Motor neuron (in vitro differentiated cells): ENCODE data around the gene DMBX1. TPM values are rescaled to one million over a fixed set of nuclear protein-coding genes. Genes with fewer than 3 reads are reported as not detected.

ENCODE experiments used
- ATAC-seq, 8 experiments: fragments of 200-7000 bp; cut with Tn5 transposase; replicated peaks in 6 of 8; 2 replicates each; pipeline ENCODE4 v1.8.0; 2021; ENCODE audit warnings: mild to moderate bottlenecking in 8 of 8, moderate library complexity in 8 of 8
- H3K27ac ChIP-seq, 2 donors: fragments of 250-450 bp; sonication (Bioruptor Pico); 2 replicates each; pipeline ENCODE4 v1.9.0; 2021; ENCODE audit warnings: antibody characterized with exemption in 2 of 2, mild to moderate bottlenecking in 2 of 2, moderate library complexity in 1 of 2
- H3K4me1 ChIP-seq, 2 donors: fragments of 250-450 bp; sonication (Bioruptor Pico); replicated peaks in 1 of 2; 2 replicates each; pipeline ENCODE4 v1.6.1; 2021; ENCODE audit warnings: antibody characterized with exemption in 2 of 2, mild to moderate bottlenecking in 2 of 2, moderate library complexity in 1 of 2
- H3K4me3 ChIP-seq, 5 donors: fragments of 250-450 bp; sonication (Bioruptor Pico); 2 replicates each; pipeline ENCODE4 v1.9.0; 2021; ENCODE audit warnings: antibody characterized with exemption in 5 of 5, mild to moderate bottlenecking in 5 of 5, moderate library complexity in 4 of 5
- WGBS, 10 experiments: fragments of 450-650 bp; shearing (Covaris generic); methylation state at CpG; one replicate each; pipeline ENCODE4 v1.0.0; 2022; 5-methylcytosine and 5-hydroxymethylcytosine counted together
- in situ Hi-C, 9 experiments: fragments of 400-800 bp; cut with MboI; loops; one replicate each; pipeline ENCODE4 v1.15.0; 2021; ENCODE audit warnings: low sequenced_read_pairs in 9 of 9, low pct_unique_long_range_greater_than_20kb in 2 of 9; ENCODE audit not compliant: unreplicated experiment in 9 of 9
- total RNA-seq, 8 experiments: library from RNA; unstranded; fragments of 300-600 nt; gene quantifications; 2 replicates each; pipeline versions ENCODE4 v1.2.3 to v1.2.4, GENCODE V29; 2022

Gene DMBX1
- total RNA-seq = 1 to 10 TPM in 1 of 8 experiments, under 1 TPM in 4, not detected in 3; 0.13 to 1.4 (median 0.15) TPM

DNA sequence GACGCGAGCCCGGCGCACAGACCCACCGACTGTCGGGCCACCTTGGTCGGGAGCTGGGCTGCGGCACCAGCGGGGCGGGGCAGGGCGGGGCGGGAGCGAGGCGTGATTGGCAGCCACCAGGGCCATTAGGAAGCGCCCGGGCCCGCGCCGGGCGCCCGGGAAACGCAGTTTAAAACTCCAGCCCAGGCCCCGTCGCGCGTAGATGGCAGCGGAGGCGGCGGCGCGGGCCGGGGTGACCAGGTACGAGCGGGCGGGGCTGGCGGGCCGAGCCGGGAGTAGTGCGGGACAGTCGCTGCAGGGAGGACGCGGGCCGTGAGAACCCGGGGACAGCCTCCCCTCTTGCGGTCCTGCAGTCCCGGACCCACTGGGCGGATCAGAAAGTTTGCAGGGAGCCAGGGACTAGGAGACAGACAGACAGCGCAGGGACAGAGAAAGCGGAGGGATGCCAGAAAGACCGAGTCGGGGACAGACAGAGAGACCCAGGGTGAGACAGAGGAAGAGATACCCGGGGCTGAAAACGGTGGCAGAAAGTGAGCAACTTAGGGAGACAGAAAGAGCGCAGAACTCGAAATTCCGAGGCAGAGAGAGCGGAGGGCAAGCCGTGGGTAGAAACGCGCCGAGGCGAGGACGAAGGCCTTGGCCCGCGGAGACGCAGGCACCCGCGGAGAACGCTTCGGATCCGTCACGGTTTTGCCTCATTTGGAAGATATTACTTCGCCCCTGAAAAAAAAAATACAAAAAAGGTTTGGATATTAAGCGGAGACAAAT lies at the start of gene DMBX1:
TSS of gene DMBX1 (plus strand) at position 199 of the 768 bp plus-strand sequence. CDS start 17,175 bp downstream, outside the sequence.
- in situ Hi-C loops = no loop called here
- WGBS, 10 experiments = 0 to 13% (median 1%) methylated on average over 2 to 54 of the region's 74 CpGs; no CpG with 5 or more reads in 4 of the 10 experiments
- ATAC-seq = peak; percentile 34 to 86 (median 47)
- Histone ChIP-seq H3K27ac (no peak within 1 kb of the TSS), H3K4me1 (peaks cover 3 to 8% of the 10 kb centered on the region in 2 donors), H3K4me3 (peak within 1 kb of the TSS in 2 of 5 donors; percentile 12 to 13)

DNA sequence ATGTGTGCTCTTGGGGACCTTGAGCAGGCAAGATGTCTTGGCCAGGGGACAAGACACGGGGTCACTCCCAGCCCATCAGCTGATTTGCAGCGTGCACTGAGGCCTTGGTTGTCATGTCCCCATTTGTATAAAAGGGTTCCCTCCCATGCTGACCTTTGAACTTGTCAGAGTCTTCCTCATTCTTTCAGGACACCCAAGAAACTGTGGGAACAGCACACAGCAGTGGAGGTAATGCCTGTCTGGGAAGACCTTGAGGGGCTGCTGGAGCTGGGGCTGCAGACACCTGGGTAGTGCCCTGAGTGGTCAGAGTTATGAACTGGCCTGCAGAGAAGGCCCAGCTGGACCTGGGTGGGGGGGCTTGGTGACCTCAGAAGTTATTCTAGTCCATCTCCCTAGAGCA lies 49.2 kb upstream of the DMBX1 start:
- no peaks in the 10 kb centered on the region for H3K4me1 ChIP-seq
- H3K4me3 ChIP-seq = no peak overlapping the region
- WGBS, 10 experiments = 58 to 88% (median 73%) methylated on average over 1 to 2 of the region's 2 CpGs; no CpG with 5 or more reads in 6 of the 10 experiments
- ATAC-seq = no peak
- in situ Hi-C loops = loop anchor here in 7 of 9 experiments (10.0 to 25.0 kb wide), 3 partner anchors 84 to 272 kb away; partner anchors contain the start of gene EFCAB14 (in 2 of the 7)
- H3K27ac ChIP-seq = no peak overlapping the region

DNA sequence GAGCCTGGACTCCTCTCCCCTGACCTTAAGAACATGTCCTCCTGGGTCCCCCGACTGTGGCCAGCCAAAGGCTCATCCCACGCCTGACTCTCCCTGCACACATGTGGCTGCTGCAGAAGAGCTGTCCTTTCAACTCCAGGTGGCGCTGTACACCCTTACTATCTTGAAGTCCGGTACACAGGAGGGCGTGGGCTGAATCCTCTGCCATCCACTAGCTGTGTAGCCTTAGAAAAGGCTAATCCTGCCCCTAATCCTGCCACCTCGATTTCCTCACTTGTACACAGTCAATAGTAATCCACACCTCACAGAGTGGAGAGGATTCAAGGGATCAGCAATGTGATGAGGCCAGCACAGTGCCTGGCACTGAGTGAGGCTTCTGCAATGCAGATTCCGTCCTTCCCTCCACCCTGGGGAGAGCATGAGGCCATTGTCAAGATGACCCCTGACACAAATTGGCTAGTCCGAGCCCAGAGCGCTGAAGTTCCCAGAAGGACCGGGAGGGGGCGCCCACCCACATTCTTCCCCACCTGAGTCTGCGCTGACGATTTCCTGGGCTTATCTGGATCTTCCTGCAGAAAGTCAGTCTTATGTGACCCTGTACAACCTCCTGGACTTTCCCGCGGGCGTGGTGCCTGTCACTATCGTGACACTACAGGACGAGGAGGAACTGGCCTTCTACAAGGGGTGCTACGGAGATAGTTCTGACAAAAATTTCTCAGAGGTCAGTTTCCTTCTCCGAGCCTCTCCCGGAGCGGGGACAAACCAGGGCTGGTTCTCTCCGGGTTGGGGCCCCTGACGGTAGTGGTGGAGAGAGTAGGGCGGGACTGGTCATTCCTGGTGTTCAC lies 47.1 kb upstream of the DMBX1 start:
- no peaks in the 10 kb centered on the region for H3K4me1 ChIP-seq
- 0 to 33% (median 10%) methylated on average over 2 to 23 of the region's 25 CpGs; no CpG with 5 or more reads in 1 of the 10 experiments for WGBS, 10 experiments
- no peak overlapping the region for H3K27ac ChIP-seq
- peak; percentile 67 to 92 (median 78) for ATAC-seq
- H3K4me3 ChIP-seq = peak overlapping the region in 2 of 5 donors; percentile 5 to 9
- in situ Hi-C loops = loop anchor here in 7 of 9 experiments (10.0 to 25.0 kb wide), 3 partner anchors 82 to 270 kb away; partner anchors contain the start of gene EFCAB14 (in 2 of the 7)

DNA sequence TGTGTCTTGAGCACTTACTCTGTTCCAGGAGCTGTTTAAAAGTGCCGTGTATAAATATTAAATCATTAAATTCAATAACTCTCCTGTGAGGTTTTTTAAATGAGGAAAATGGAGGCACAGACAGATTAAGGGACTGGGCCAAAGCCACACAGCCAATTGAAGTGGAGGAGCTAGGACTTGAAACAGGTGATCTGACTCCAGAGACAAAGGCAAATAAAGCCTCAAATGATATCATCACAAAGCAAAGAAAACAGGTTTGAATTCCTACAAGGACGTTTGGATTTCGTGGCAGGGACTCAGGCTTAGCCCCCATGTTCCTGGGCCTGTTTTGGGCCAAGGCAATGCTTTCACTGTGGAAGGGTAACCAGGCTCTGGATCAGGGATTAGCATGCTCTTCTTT lies 45.2 kb upstream of the DMBX1 start:
- Histone ChIP-seq H3K4me1 (peaks cover 5 to 8% of the 10 kb centered on the region in 2 donors), H3K4me3 (no peak overlapping the region), H3K27ac (no peak overlapping the region)
- 7 to 86% (median 47%) methylated on average over 1 to 3 of the region's 3 CpGs for WGBS, 10 experiments
- ATAC-seq = no peak
- in situ Hi-C loops = loop anchor here in 7 of 9 experiments (10.0 to 25.0 kb wide), 3 partner anchors 80 to 268 kb away; partner anchors contain the start of gene EFCAB14 (in 2 of the 7)

GRCh38 chr1:46445773-46446256 lies 43.8 kb upstream of the DMBX1 start:
- Histone ChIP-seq H3K4me3 (no peak overlapping the region), H3K27ac (no peak overlapping the region), H3K4me1 (peaks cover 5 to 8% of the 10 kb centered on the region in 2 donors)
- 40 to 100% (median 80%) methylated on average over 1 to 3 of the region's 3 CpGs; no CpG with 5 or more reads in 2 of the 10 experiments for WGBS, 10 experiments
- in situ Hi-C loops = loop anchor here in 7 of 9 experiments (10.0 to 25.0 kb wide), 3 partner anchors 79 to 266 kb away; partner anchors contain the start of gene EFCAB14 (in 2 of the 7)
- ATAC-seq = no peak

- in situ Hi-C loops = loop anchor here in 7 of 9 experiments (10.0 to 25.0 kb wide), 3 partner anchors 78 to 265 kb away; partner anchors contain the start of gene EFCAB14 (in 2 of the 7)
- Histone ChIP-seq H3K4me1 (peaks cover 5 to 8% of the 10 kb centered on the region in 2 donors), H3K27ac (no peak overlapping the region), H3K4me3 (no peak overlapping the region)
- WGBS, 10 experiments = 0 to 64% (median 17%) methylated on average over 2 to 12 of the region's 15 CpGs
- ATAC-seq = peak; percentile 7 to 65 (median 61)
These were observed 42.8 kb upstream of the DMBX1 start for GRCh38 chr1:46446646-46447498.

GRCh38 chr1:46447499-46448108 lies 42.0 kb upstream of the DMBX1 start:
- Histone ChIP-seq H3K27ac (no peak overlapping the region), H3K4me1 (peaks cover 7 to 8% of the 10 kb centered on the region in 2 donors), H3K4me3 (no peak overlapping the region)
- WGBS, 10 experiments = 14 to 47% (median 30%) methylated on average over 1 to 13 of the region's 14 CpGs; no CpG with 5 or more reads in 4 of the 10 experiments
- in situ Hi-C loops = loop anchor here in 7 of 9 experiments (10.0 to 25.0 kb wide), 3 partner anchors 77 to 265 kb away; partner anchors contain the start of gene EFCAB14 (in 2 of the 7)
- ATAC-seq = no peak

DNA sequence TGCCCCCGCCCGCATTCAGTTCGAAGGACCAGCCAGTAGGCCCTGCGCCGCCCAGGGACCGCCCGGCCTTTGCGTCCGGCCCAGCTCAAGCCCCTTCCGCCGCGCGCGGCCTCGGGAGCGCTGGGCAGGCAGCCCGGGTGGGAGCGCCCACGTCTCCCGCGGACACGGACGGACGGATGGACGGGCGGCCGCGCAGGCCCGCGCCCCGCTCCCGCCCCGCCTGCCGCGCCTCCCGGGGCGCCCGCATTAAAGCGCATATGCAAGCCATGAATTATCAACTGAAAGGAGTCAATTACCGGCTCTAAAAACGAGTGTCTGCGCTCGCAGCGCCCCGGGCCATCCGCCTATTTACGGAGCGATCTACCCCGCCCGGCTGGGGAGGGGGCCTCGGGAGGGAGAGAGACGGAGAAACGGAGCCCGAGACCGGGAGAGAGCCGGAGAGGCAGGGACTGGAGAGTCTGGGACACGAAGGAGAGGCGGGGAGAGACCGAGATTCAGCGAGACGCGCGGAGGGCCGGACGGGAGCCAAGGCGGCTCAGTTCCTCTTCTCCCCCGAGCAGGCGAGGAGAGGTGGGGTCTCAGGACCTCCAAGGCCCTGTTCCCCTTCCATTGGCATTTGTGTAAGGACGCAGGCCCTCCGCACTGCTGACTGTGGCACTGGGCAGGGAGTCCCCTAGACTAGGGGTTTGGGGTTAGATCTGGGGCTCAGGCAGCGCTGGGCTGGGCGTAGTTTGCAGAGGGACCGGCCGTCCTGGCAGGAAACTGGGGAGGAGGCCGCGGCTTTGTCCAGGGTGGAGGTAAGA lies 41.3 kb upstream of the DMBX1 start:
- H3K4me1 ChIP-seq = peaks cover 12 to 13% of the 10 kb centered on the region in 2 donors
- peak; percentile 12 to 73 (median 23) for ATAC-seq
- 0 to 80% (median 2%) methylated on average over 1 to 8 of the region's 76 CpGs; no CpG with 5 or more reads in 3 of the 10 experiments for WGBS, 10 experiments
- in situ Hi-C loops = loop anchor here in 7 of 9 experiments (10.0 to 25.0 kb wide), 3 partner anchors 76 to 264 kb away; partner anchors contain the start of gene EFCAB14 (in 2 of the 7)
- H3K27ac ChIP-seq = no peak overlapping the region
- H3K4me3 ChIP-seq = peak overlapping the region in 3 of 5 donors; percentile 15 to 20 (median 17)

GRCh38 chr1:46449223-46450159 lies 40.1 kb upstream of the DMBX1 start:
- Histone ChIP-seq H3K4me3 (no peak overlapping the region), H3K27ac (no peak overlapping the region), H3K4me1 (peaks cover 12 to 17% of the 10 kb centered on the region in 2 donors)
- in situ Hi-C loops = loop anchor here in 7 of 9 experiments (10.0 to 25.0 kb wide), 3 partner anchors 75 to 263 kb away; partner anchors contain the start of gene EFCAB14 (in 2 of the 7)
- ATAC-seq = no peak
- WGBS, 10 experiments = 40 to 68% (median 52%) methylated on average over 1 to 5 of the region's 6 CpGs; no CpG with 5 or more reads in 4 of the 10 experiments

DNA sequence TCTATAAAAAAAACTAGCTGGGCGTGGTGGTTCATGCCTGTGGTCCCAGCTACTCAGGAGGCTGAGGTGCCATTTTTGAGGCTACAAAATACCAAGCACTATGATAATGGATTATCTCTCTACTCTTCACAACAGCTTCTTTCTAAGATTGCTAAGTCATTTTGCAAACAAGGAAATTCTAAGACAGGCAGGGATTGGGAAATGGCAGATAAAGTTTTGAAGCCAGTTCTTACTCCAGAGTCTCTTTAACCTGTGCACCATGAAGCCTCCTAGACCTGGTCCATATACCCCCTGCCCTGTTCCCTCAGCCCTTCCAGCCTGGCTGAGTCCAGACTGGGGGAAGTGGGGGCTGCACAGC lies 39.5 kb upstream of the DMBX1 start:
- ATAC-seq = no peak
- in situ Hi-C loops = no loop called here
- no peak overlapping the region for H3K27ac ChIP-seq
- peaks cover 12 to 17% of the 10 kb centered on the region in 2 donors for H3K4me1 ChIP-seq
- no peak overlapping the region for H3K4me3 ChIP-seq
- WGBS, 10 experiments = 71 to 80% (median 80%) methylated on average over 1 of the region's 1 CpG; no CpG with 5 or more reads in 5 of the 10 experiments
